Adrenal gland (tissue), 5 donors: ENCODE data around the gene UBE2QL1.

Experiments used
- CTCF ChIP-seq, 6 experiments: fragments of 450-650 bp in 4 of 6; fragments of 200-600 bp in 2 of 6; sonication (generic) in 1 of 6; IDR thresholded peaks; 1 replicate in 5 of 6; 2 replicates in 1 of 6; pipeline versions ENCODE4 v1.5.1 to v1.8.0; 2016 to 2021; ENCODE audit warnings: antibody characterized with exemption in 6 of 6, mild to moderate bottlenecking in 2 of 6, moderate library complexity in 1 of 6
- POLR2A ChIP-seq, 2 donors: fragments of 450-650 bp; IDR thresholded peaks; one replicate each; pipeline ENCODE4 v1.6.1; 2017; ENCODE audit warnings: antibody characterized with exemption in 2 of 2, mild to moderate bottlenecking in 2 of 2, moderate library complexity in 1 of 2
- donor health status: DM: no; HTN: no; CAD: no.

GRCh38 chr5:6464441-6464840, 15.8 kb downstream of the UBE2QL1 start:
- TF ChIP-seq CTCF (IDR thresholded peaks at IDR 0.05), result no peak
- TF ChIP-seq POLR2A (IDR thresholded peaks at IDR 0.05), result no peak
